Kidney (tissue), 14 donors: ENCODE data around the gene DAB1. TPM values are rescaled to one million over a fixed set of nuclear protein-coding genes. Genes with fewer than 3 reads are reported as not detected.

Experiments
- DNase-seq, 5 donors: peaks; one replicate each; pipeline ENCODE4 v3.0.0-alpha.2; 2013 to 2020
- FAIRE-seq: peaks from 2 replicates; lab custom pipeline; 2012; peaks lifted over from hg19 to GRCh38; lab: Jason Lieb, UNC
- H3K27ac ChIP-seq, 2 donors: one replicate each; pipeline ENCODE4 v1.7.0; 2013; ENCODE audit warnings: low read depth in 2 of 2, low read length in 2 of 2, inconsistent platforms in 1 of 2
- H3K27me3 ChIP-seq: one replicate; pipeline ENCODE4 v1.7.1; 2013; ENCODE audit warnings: low read length, inconsistent platforms; ENCODE audit not compliant: control insufficient read depth, insufficient read depth
- H3K36me3 ChIP-seq, 3 donors: one replicate each; pipeline versions ENCODE4 v1.7.0 to v1.7.1; 2013; ENCODE audit warnings: low read length in 3 of 3, control low read depth in 1 of 3, inconsistent platforms in 1 of 3; ENCODE audit not compliant: insufficient read depth in 3 of 3, control insufficient read depth in 2 of 3
- H3K4me1 ChIP-seq, 3 donors: one replicate each; pipeline versions ENCODE4 v1.7.0 to v1.7.1; 2013; ENCODE audit warnings: low read length in 3 of 3, inconsistent platforms in 1 of 3, low read depth in 1 of 3; ENCODE audit not compliant: control insufficient read depth in 2 of 3, insufficient read depth in 2 of 3
- H3K4me3 ChIP-seq, 3 donors: one replicate each; pipeline versions ENCODE4 v1.7.0 to v1.8.1; 2013; ENCODE audit warnings: low read length in 3 of 3, control low read depth in 1 of 3, inconsistent platforms in 1 of 3
- H3K9ac ChIP-seq, 3 donors: one replicate each; pipeline versions ENCODE4 v1.7.0 to v1.7.1; 2013; ENCODE audit warnings: low read length in 3 of 3, control low read depth in 1 of 3, inconsistent platforms in 1 of 3
- H3K9me3 ChIP-seq, 3 donors: one replicate each; pipeline versions ENCODE4 v1.7.0 to v1.7.1; 2013; ENCODE audit warnings: low read length in 3 of 3, control low read depth in 1 of 3, inconsistent platforms in 1 of 3; ENCODE audit not compliant: control insufficient read depth in 2 of 3, insufficient read depth in 1 of 3
- intact Hi-C: fragments of 100-400 bp; cut with DNase I; formaldehyde crosslinking; loops from one replicate; pipeline ENCODE4 v1.11.1; 2022
- polyA plus RNA-seq: library from polyadenylated mRNA; stranded (reverse); fragments of 350-450 nt; fragmentation: Illumina TruSeq; extraction: RNeasy Lipid Tissue Mini Kit (QIAGEN cat#74804); gene quantifications from one replicate; pipeline ENCODE4 v1.2.3, GENCODE V29; 2014; ENCODE audit warnings: low read depth, low replicate concordance; ENCODE audit not compliant: insufficient read depth
- total RNA-seq: library from RNA; stranded (reverse); fragmentation: NEBNext Ultra II Directional; extraction: Animal tissue kit (Norgen Biotek cat#: 25700); gene quantifications from one replicate; pipeline ENCODE4 v1.2.1, GENCODE V29; 2021
- TF ChIP-seq, protein P1 (sequence below): IDR thresholded peaks from 3 replicates; pipeline ENCODE4 v1.5.1; 2012; ENCODE audit warnings: mild to moderate bottlenecking, moderate library complexity, borderline replicate concordance; ENCODE audit not compliant: insufficient read depth; ENCODE audit errors: extremely low read depth
- donor health status: control.
- donor health status: control.
- donor health status: control.
- donor health status: control.
- donor health status: control.
- donor health status: DM: yes; HTN: yes; CAD: no.
- donor health status: Normal renal cell carcinoma (clear cell type).

Gene DAB1
- total and polyA plus RNA-seq, 2 donors from 2014 or later = 2.3 TPM; not detected in 1

DNA sequence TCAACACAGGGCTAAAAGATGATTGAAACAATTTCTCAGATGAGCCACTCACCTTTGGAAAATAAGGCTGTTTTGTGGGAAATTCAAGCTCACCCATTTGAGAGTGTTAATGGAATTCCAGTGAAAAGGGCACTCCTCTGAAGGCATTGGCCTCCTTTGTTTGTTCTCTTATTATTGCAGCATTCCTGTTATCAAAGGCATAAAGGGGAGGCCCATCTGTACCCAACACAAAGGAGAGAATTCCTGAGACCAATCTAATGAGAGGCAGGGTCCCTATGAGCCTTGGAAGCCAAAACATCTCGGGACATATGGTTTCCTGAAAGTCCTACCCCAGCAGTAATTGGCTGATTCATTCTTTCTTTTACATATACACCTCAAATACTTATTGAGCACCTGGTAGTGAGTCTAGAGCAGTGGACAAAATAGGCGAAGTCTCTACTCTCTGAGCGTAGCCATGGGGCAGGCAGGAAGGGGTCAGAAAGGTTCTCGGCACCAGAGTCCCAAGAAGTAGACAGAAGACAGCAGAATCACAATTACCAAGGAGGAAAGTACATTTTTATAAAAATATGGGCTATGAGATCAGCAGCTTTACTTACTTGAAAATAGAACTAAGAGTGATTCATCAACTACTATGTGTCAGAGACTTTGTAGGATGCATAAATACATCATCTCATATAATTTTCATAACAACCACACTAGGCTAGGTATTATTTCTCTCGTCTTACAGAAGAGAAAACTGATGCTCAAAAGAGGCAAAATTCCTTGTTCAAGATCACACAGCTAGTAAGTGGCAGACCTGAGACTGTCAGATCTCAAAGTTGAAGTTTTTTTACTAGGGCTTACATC lies 218.7 kb downstream of the DAB1 start:
- TF ChIP-seq, protein P1, sequence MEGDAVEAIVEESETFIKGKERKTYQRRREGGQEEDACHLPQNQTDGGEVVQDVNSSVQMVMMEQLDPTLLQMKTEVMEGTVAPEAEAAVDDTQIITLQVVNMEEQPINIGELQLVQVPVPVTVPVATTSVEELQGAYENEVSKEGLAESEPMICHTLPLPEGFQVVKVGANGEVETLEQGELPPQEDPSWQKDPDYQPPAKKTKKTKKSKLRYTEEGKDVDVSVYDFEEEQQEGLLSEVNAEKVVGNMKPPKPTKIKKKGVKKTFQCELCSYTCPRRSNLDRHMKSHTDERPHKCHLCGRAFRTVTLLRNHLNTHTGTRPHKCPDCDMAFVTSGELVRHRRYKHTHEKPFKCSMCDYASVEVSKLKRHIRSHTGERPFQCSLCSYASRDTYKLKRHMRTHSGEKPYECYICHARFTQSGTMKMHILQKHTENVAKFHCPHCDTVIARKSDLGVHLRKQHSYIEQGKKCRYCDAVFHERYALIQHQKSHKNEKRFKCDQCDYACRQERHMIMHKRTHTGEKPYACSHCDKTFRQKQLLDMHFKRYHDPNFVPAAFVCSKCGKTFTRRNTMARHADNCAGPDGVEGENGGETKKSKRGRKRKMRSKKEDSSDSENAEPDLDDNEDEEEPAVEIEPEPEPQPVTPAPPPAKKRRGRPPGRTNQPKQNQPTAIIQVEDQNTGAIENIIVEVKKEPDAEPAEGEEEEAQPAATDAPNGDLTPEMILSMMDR = no peak

GRCh38 chr1:57204091-57204490 lies 219.8 kb downstream of the DAB1 start:
- intact Hi-C loops = no loop called here
- no peak for FAIRE-seq

More for the DNA sequence above, 218.7 kb downstream of the DAB1 start:
- Histone ChIP-seq H3K27me3 (no peaks in the 10 kb centered on the region), H3K4me1 (no peaks in the 10 kb centered on the region), H3K36me3 (no peaks in the 10 kb centered on the region), H3K27ac (no peak overlapping the region), H3K4me3 (no peak overlapping the region), H3K9me3 (no peaks in the 10 kb centered on the region), H3K9ac (no peak overlapping the region)
- intact Hi-C loops = no loop called here
- FAIRE-seq (no peak), DNase-seq (no peak)

GRCh38 chr1:57202241-57202640 lies 221.6 kb downstream of the DAB1 start:
- intact Hi-C loops = no loop called here
- Histone ChIP-seq H3K4me1 (no peaks in the 10 kb centered on the region), H3K27me3 (no peaks in the 10 kb centered on the region), H3K27ac (no peak overlapping the region), H3K9me3 (no peaks in the 10 kb centered on the region), H3K36me3 (no peaks in the 10 kb centered on the region), H3K9ac (no peak overlapping the region), H3K4me3 (no peak overlapping the region)
- DNase-seq = no peak
- TF ChIP-seq, protein P1 = no peak
- no peak for FAIRE-seq

More at GRCh38 chr1:57204091-57204490, 219.8 kb downstream of the DAB1 start:
- Histone ChIP-seq H3K4me1 (no peaks in the 10 kb centered on the region), H3K9ac (no peak overlapping the region), H3K36me3 (no peaks in the 10 kb centered on the region), H3K27me3 (no peaks in the 10 kb centered on the region), H3K4me3 (no peak overlapping the region), H3K27ac (no peak overlapping the region), H3K9me3 (no peaks in the 10 kb centered on the region)
- TF ChIP-seq, protein P1 = no peak
- no peak for DNase-seq
